HFFc6 (cell line): ENCODE results near the gene HEPN1. TPM values are rescaled to one million over a fixed set of nuclear protein-coding genes. Genes with fewer than 3 reads are reported as not detected.

Source experiments
- DNase-seq: peaks from one replicate; pipeline ENCODE4 v3.0.0-alpha.2; 2018
- H3K27ac Mint-ChIP-seq: 2 replicates; pipeline ENCODE4 v1.8.0; 2020; ENCODE audit warnings: mild to moderate bottlenecking, mixed read lengths
- H3K27me3 Mint-ChIP-seq: 2 replicates; pipeline ENCODE4 v1.8.0; 2021; ENCODE audit warnings: mild to moderate bottlenecking, moderate library complexity, mixed read lengths; ENCODE audit not compliant: insufficient read depth
- H3K36me3 Mint-ChIP-seq: 2 replicates; pipeline ENCODE4 v1.8.0; 2021; ENCODE audit warnings: low read depth, mixed read lengths
- H3K4me1 Mint-ChIP-seq: 2 replicates; pipeline ENCODE4 v1.8.0; 2020; ENCODE audit warnings: low read depth, mixed read lengths
- H3K4me3 Mint-ChIP-seq: 2 replicates; pipeline ENCODE4 v1.8.0; 2020; ENCODE audit warnings: mild to moderate bottlenecking, moderate library complexity, mixed read lengths
- H3K9me3 Mint-ChIP-seq: 2 replicates; pipeline ENCODE4 v1.8.0; 2020; ENCODE audit warnings: mild to moderate bottlenecking, mixed read lengths
- CTCF ChIP-seq: fragments of 200-600 bp; sonication (generic); IDR thresholded peaks from 2 replicates; pipeline ENCODE4 v1.5.0; 2021; ENCODE audit warnings: antibody characterized with exemption, mild to moderate bottlenecking
- total RNA-seq, 6 experiments: library from RNA; stranded (reverse); fragmentation: NEBNext Ultra II Directional; extraction: Animal tissue kit (Norgen Biotek cat#: 25700); gene quantifications; 2 replicates in 1 of 6; 3 replicates in 5 of 6; pipeline ENCODE4 v1.2.3, GENCODE V29; 2021

Gene HEPN1
- total RNA-seq, 6 experiments from 2014 or later = not detected

- Mint-ChIP-seq H3K4me1 (peaks cover 16% of the 10 kb centered on the region), H3K4me3 (no peak overlapping the region), H3K9me3 (no peaks in the 10 kb centered on the region), H3K27ac (no peak overlapping the region), H3K27me3 (peaks cover 2% of the 10 kb centered on the region), H3K36me3 (no peaks in the 10 kb centered on the region)
- no peak for TF ChIP-seq CTCF
- no peak for DNase-seq
Observed at GRCh38 chr11:124920870-124921609, 2.0 kb downstream of the HEPN1 start.

- Mint-ChIP-seq H3K27ac (no peak overlapping the region), H3K9me3 (no peaks in the 10 kb centered on the region), H3K4me3 (no peak overlapping the region), H3K27me3 (peaks cover 2% of the 10 kb centered on the region), H3K4me1 (no peaks in the 10 kb centered on the region), H3K36me3 (no peaks in the 10 kb centered on the region)
- no peak for TF ChIP-seq CTCF
- no peak for DNase-seq
Observed at GRCh38 chr11:124922831-124923230, 3.8 kb downstream of the HEPN1 start.

GRCh38 chr11:124923296-124923695 lies 4.2 kb downstream of the HEPN1 start:
- H3K4me1 Mint-ChIP-seq = no peaks in the 10 kb centered on the region
- DNase-seq = no peak
- H3K4me3 Mint-ChIP-seq = no peak overlapping the region
- peaks cover 2% of the 10 kb centered on the region for H3K27me3 Mint-ChIP-seq
- no peaks in the 10 kb centered on the region for H3K9me3 Mint-ChIP-seq
- TF ChIP-seq CTCF = no peak
- H3K27ac Mint-ChIP-seq = no peak overlapping the region
- no peaks in the 10 kb centered on the region for H3K36me3 Mint-ChIP-seq

- Mint-ChIP-seq H3K4me3 (no peak overlapping the region), H3K27me3 (no peaks in the 10 kb centered on the region; the same call in none of the 2 replicates), H3K27ac (no peak overlapping the region), H3K9me3 (no peaks in the 10 kb centered on the region), H3K4me1 (no peaks in the 10 kb centered on the region), H3K36me3 (no peaks in the 10 kb centered on the region)
- no peak for TF ChIP-seq CTCF
- no peak for DNase-seq
Observed at GRCh38 chr11:124928942-124929665, 10.1 kb downstream of the HEPN1 start.

- no peak overlapping the region for H3K4me3 Mint-ChIP-seq
- H3K9me3 Mint-ChIP-seq = no peaks in the 10 kb centered on the region
- H3K27ac Mint-ChIP-seq = no peak overlapping the region
- no peak for TF ChIP-seq CTCF
- H3K27me3 Mint-ChIP-seq = no peaks in the 10 kb centered on the region; the same call in 1 of the 2 replicates
- H3K36me3 Mint-ChIP-seq = no peaks in the 10 kb centered on the region
- 0 out of 2 replicates have a peak, but pooled peaks cover 2% of the 10 kb centered on the region for H3K4me1 Mint-ChIP-seq
- no peak for DNase-seq
Observed at GRCh38 chr11:124930799-124931198, 11.7 kb downstream of the HEPN1 start.
